A673 (cell line): Measurements from ENCODE around the gene PLCD1. TPM values are rescaled to one million over a fixed set of nuclear protein-coding genes. Genes with fewer than 3 reads are reported as not detected.

Experiments
- BruUV-seq: library from RNA; stranded (reverse); fragments of 400-500 nt; replicated peaks from 2 replicates; lab custom pipeline; 2021; lab: Mats Ljungman, UMichigan
- CTCF ChIA-PET: fragments of 300-600 bp; sonication (Branson Sonifier 250); formaldehyde crosslinking; loops from one replicate; lab custom pipeline; 2022; ENCODE audit warnings: antibody characterized with exemption; lab: Charles Lee
- POLR2A ChIA-PET: fragments of 300-600 bp; sonication (Branson Sonifier 250); formaldehyde crosslinking; loops from one replicate; lab custom pipeline; 2022; ENCODE audit warnings: antibody characterized with exemption; ENCODE audit not compliant: low non-redundant PET; lab: Charles Lee
- DNase-seq: peaks from one replicate; pipeline ENCODE4 v3.0.0-alpha.2; 2015; ENCODE audit warnings: low spot score
- H3K27ac ChIP-seq: fragments of 200-600 bp; sonication (generic); 2 replicates; pipeline ENCODE4 v1.5.1; 2016; ENCODE audit warnings: mixed run types, low read depth, mild to moderate bottlenecking, mixed read lengths, antibody characterized with exemption, low read length; ENCODE audit not compliant: poor library complexity, severe bottlenecking
- H3K27me3 ChIP-seq: fragments of 200-600 bp; sonication (generic); replicated peaks from 2 replicates; pipeline ENCODE4 v1.6.1; 2017; ENCODE audit warnings: mixed run types, low read depth, mild to moderate bottlenecking, mixed read lengths, antibody characterized with exemption, low read length; ENCODE audit not compliant: insufficient read depth, poor library complexity
- H3K36me3 ChIP-seq: fragments of 200-600 bp; sonication (generic); 2 replicates; pipeline ENCODE4 v1.6.1; 2016; ENCODE audit warnings: mixed run types, mild to moderate bottlenecking, mixed read lengths, antibody characterized with exemption, low read length; ENCODE audit not compliant: insufficient read depth, poor library complexity, severe bottlenecking
- H3K4me1 ChIP-seq: fragments of 200-600 bp; sonication (generic); 2 replicates; pipeline ENCODE4 v1.6.1; 2017; ENCODE audit warnings: mixed run types, mild to moderate bottlenecking, mixed read lengths, antibody characterized with exemption, low read length; ENCODE audit not compliant: insufficient read depth, poor library complexity, severe bottlenecking
- H3K4me3 ChIP-seq: fragments of 200-600 bp; sonication (generic); 2 replicates; pipeline ENCODE4 v1.5.1; 2016; ENCODE audit warnings: low read depth, mixed run types, mild to moderate bottlenecking, mixed read lengths, low read length; ENCODE audit not compliant: poor library complexity, severe bottlenecking
- H3K9me3 ChIP-seq: fragments of 200-600 bp; sonication (generic); 2 replicates; pipeline ENCODE4 v1.6.1; 2016; ENCODE audit warnings: mixed run types, low read depth, mild to moderate bottlenecking, mixed read lengths, antibody characterized with exemption, low read length; ENCODE audit not compliant: poor library complexity, severe bottlenecking
- EZH2 ChIP-seq: fragments of 200-600 bp; sonication (generic); IDR thresholded peaks from 2 replicates; pipeline ENCODE4 v1.6.1; 2017; ENCODE audit warnings: borderline replicate concordance, low read depth, mild to moderate bottlenecking, mixed read lengths, antibody characterized with exemption, low read length; ENCODE audit not compliant: poor library complexity, severe bottlenecking
- intact Hi-C: fragments of 100-400 bp; cut with micrococcal nuclease; formaldehyde crosslinking; loops from one replicate; pipeline ENCODE4 v1.10.0; 2022; ENCODE audit not compliant: unreplicated experiment
- total RNA-seq: library from RNA; stranded (reverse); gene quantifications from 2 replicates; pipeline ENCODE4 v1.2.3, GENCODE V29; 2021
- TF ChIP-seq, protein P1 (sequence below): fragments of 300-800, 200-600 bp; sonication (generic); conservative IDR thresholded peaks from 2 replicates; pipeline ENCODE4 v1.5.1; 2017; ENCODE audit warnings: low read depth, mild to moderate bottlenecking, antibody characterized with exemption, low read length, moderate library complexity, mixed read lengths

PLCD1 gene
- total RNA-seq, 1 experiment from 2014 or later = 1.1 TPM

DNA sequence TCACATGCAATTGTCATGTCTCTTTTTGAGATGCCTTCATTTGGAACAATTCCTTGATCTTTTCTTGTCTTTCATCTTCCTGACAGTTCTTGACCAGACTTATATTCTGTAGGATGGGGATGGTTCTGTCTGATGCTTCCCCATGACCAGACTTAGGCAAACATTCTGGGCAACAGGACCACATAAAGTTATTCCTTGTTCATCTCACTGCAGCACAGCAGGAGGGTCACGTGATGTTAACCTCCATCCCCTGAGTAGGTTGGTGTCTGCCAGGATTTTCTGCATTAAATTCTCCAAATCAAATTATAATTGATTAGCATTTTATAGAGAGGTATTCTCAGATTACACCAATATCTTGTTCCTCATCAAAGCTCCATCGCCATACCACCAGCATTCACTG, 17.4 kb upstream of the PLCD1 start:
- no TSS peak for BruUV-seq
- ChIA-PET CTCF (no interaction called here), POLR2A (no interaction called here)
- H3K27ac ChIP-seq = no peak overlapping the region
- TF ChIP-seq, protein P1, sequence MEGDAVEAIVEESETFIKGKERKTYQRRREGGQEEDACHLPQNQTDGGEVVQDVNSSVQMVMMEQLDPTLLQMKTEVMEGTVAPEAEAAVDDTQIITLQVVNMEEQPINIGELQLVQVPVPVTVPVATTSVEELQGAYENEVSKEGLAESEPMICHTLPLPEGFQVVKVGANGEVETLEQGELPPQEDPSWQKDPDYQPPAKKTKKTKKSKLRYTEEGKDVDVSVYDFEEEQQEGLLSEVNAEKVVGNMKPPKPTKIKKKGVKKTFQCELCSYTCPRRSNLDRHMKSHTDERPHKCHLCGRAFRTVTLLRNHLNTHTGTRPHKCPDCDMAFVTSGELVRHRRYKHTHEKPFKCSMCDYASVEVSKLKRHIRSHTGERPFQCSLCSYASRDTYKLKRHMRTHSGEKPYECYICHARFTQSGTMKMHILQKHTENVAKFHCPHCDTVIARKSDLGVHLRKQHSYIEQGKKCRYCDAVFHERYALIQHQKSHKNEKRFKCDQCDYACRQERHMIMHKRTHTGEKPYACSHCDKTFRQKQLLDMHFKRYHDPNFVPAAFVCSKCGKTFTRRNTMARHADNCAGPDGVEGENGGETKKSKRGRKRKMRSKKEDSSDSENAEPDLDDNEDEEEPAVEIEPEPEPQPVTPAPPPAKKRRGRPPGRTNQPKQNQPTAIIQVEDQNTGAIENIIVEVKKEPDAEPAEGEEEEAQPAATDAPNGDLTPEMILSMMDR = no peak
- TF ChIP-seq EZH2 = no peak
- no peaks in the 10 kb centered on the region for H3K36me3 ChIP-seq
- H3K27me3 ChIP-seq = no peaks in the 10 kb centered on the region
- H3K4me3 ChIP-seq = no peak overlapping the region
- no peaks in the 10 kb centered on the region for H3K9me3 ChIP-seq
- intact Hi-C loops = no loop called here
- no peaks in the 10 kb centered on the region for H3K4me1 ChIP-seq
- no peak for DNase-seq

DNA sequence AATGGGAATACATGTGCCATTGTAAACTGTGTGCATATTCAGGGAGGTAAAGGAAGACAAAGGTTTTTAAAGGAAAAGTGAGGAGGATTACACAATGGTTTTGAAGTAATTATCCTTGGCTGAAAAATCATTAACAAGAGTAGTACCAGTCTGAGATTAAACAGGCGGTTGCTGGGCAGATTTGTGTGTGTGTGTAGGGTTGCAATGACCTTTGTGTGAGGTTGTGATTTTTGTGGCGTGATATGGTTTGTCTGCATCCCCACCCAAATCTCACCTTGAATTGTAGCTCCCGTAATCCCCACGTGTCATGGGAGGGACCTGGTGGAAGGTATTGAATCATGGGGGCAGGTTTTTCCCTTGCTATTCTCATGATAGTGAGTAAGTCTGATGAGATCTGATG, 16.6 kb upstream of the PLCD1 start:
- Histone ChIP-seq H3K36me3 (no peaks in the 10 kb centered on the region), H3K4me3 (no peak overlapping the region), H3K27me3 (no peaks in the 10 kb centered on the region), H3K27ac (no peak overlapping the region), H3K9me3 (no peaks in the 10 kb centered on the region), H3K4me1 (no peaks in the 10 kb centered on the region)
- no TSS peak for BruUV-seq
- POLR2A ChIA-PET = no interaction called here
- TF ChIP-seq, protein P1 = no peak
- TF ChIP-seq EZH2 = no peak
- intact Hi-C loops = no loop called here
- CTCF ChIA-PET = no interaction called here
- DNase-seq = no peak

DNA sequence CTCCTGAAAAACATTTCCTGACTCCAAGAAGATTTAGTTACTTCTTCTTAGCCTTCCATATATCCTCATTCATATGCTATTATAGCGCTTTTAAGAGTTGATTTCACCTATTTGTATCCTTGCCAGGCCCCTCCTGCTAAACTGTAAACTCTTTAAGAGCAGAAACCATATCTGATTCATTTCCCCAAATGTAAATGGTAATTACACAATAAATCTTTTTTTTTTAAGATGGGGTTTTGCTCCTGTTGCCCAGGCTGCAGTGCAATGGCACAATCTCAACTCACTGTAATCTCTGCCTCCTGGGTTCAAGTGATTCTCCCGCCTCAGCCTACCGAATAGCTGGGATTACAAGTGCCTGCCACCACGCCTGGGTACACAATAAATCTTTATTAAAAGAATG, 14.0 kb upstream of the PLCD1 start:
- H3K27me3 ChIP-seq = no peaks in the 10 kb centered on the region
- ChIA-PET CTCF (no interaction called here), POLR2A (no interaction called here)
- H3K27ac ChIP-seq = no peak overlapping the region
- no peaks in the 10 kb centered on the region for H3K9me3 ChIP-seq
- TF ChIP-seq, protein P1 = no peak
- no peak for TF ChIP-seq EZH2
- intact Hi-C loops = no loop called here
- H3K4me1 ChIP-seq = no peaks in the 10 kb centered on the region
- no peak for DNase-seq
- no TSS peak for BruUV-seq
- no peak overlapping the region for H3K4me3 ChIP-seq
- no peaks in the 10 kb centered on the region for H3K36me3 ChIP-seq
